ENCODE data around the gene RPS28.
"Not testable (repeated sequence)": the region's sequence is repeated elsewhere in the genome, so short reads cannot be mapped to it uniquely, and the experiment has no call there.

RPS28 gene

GRCh38 chr19:8343483-8343844 lies 22.2 kb downstream of the RPS28 start:
- no peak for DNase-seq

GRCh38 chr19:8349629-8350372 lies 28.5 kb downstream of the RPS28 start:
- not testable (repeated sequence) for DNase-seq

GRCh38 chr19:8352134-8352827 lies 31.0 kb downstream of the RPS28 start:
- no peak for DNase-seq

GRCh38 chr19:8352845-8353244 lies 31.5 kb downstream of the RPS28 start:
- DNase-seq = not testable (repeated sequence)

- DNase-seq = no peak
Measured at GRCh38 chr19:8355631-8356402, 34.5 kb downstream of the RPS28 start.

GRCh38 chr19:8357007-8357521 lies 35.8 kb downstream of the RPS28 start:
- no peak for DNase-seq

GRCh38 chr19:8358948-8359347 lies 37.7 kb downstream of the RPS28 start:
- DNase-seq = no peak

- no peak for DNase-seq
Measured at GRCh38 chr19:8360196-8360595, 38.9 kb downstream of the RPS28 start.

DNA sequence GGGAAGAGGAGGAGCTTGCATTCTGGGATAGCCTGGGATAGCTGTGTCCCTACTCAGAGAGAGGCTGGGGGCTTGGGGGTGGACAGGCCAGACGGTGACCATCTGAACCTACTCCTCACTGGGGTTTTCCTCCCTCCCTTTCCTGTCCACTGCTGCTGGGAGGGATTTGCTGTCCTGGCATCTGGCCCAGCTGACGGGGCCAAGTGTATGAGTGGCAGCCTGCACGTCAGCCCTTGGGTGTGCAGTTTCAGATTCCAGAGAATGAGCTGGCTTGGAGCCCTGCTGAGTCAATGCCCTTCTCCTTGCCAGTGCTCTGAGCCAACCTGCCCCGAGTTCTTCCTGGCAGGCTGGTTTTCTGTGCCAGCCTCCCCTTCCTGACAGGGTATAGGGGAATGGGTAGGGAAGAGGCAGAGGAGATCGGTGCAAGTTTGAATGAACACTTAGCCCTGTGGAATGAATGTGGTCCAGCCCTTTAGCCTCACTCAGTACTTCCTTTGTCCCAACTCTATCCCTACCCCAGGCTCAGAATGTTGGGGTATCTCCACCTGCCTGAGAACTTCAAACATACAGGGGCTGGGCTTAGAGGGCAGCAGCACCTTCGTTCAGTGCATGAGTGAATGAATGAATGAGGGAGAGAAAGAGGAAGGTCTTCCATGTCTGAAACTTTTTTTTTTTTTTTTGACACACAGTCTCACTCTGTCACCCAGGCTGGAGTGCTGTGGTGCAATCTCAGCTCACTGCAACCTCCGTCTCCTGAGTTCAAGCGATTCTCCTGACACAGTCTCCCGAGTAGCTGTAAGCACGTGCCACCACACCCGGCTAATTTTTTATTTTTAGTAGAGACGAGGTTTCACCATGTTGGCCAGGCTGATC lies 40.9 kb downstream of the RPS28 start:
- no peak for DNase-seq

GRCh38 chr19:8363803-8364771 lies 42.8 kb downstream of the RPS28 start, which contains the start of gene ANGPTL4:
Gene ANGPTL4, plus strand, starts transcription at chr19:8364155. Its CDS starts 167 bp downstream, at chr19:8364322.
- DNase-seq = peak; percentile 38

- DNase-seq = no peak
Measured at GRCh38 chr19:8366121-8366581, 44.9 kb downstream of the RPS28 start.

DNA sequence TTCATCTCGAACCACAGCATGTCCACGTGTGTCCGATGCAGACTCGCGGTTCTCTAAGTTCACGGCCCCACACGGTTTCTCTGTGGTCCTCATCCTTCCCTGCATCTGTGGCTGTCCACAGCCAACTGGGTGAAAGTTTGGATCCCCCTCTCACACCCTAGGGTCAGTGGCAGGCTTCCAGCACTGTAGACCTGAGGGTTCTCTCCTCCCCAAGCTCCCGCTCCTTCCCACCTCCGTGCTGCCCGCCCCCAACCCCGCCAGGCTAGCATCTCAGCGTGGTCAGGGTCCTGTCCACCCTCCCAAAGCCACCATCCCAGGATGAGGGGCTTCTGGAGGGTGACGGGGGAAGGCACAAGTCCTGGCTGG lies 45.6 kb downstream of the RPS28 start:
- no peak for DNase-seq

DNA sequence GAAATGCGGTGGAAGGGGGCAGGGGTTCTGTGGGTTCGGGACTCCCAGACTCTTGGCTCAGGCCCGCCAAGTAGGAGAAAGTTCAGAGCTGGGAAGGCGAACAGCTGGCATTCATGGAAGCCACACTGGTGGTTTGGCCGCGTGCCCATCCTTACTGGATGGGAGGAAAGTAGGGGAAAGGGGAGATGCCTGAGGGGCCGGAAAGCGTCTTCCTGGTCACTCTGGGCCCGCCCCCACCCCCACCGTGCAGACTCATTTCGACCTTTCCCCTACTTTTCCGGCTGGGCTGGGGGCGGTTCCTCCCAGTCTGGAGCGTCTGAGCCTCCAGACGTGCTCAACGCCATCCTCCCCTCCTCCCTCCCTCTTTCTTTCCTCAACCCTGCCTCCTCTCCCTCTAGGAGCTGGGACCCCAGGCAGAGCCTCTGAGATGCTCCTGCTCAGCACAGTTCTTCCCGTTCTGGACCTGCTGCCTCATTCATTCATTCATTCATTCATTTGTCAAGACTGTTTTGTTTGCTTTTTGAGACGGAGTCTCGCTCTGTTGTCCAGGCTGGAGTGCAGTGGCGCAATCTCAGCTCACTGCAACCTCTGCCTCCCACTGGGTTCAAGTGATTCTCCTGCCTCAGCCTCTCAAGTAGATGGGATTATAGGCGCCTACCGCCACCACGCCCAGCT lies 46.2 kb downstream of the RPS28 start:
- DNase-seq = peak; percentile 55

DNA sequence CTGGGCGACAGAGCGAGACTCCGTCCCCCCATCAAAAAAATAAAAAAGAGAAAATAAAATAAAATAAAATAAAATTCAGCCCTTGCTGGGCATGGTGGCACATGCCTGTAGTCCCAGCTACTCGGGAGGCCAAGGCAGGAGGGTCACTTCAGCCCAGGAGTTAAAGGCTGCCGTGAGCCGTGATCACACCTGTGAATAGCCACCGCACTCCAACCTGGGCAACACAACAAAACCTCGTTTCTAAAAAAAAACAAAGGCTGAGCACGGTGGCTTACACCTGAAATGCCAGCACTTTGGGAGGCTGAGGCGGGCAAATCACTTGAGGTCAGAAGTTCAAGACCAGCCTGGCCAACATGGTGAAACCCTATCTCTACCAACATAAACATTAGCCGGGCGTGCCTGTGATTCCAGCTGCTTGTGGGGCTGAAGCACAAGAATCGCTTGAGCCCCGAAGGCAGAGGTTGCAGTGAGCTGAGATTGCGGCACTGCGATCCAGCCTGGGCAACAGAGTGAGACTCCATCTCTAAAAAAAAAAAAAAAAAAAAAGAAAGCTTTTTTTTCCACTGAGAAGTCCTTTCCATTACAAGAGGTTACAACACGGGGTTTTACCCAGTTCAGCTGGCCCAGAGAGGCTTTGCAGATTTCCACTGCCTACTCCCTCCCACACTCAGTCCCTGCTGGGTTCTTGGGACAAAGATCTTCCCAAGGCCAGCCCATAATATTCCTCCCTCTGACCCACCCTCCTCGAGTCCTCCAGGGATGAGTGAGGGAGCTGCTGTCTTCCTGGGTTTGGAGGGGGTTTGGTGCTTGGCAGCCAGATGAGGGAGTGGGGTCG lies 49.1 kb downstream of the RPS28 start:
- no peak for DNase-seq

DNA sequence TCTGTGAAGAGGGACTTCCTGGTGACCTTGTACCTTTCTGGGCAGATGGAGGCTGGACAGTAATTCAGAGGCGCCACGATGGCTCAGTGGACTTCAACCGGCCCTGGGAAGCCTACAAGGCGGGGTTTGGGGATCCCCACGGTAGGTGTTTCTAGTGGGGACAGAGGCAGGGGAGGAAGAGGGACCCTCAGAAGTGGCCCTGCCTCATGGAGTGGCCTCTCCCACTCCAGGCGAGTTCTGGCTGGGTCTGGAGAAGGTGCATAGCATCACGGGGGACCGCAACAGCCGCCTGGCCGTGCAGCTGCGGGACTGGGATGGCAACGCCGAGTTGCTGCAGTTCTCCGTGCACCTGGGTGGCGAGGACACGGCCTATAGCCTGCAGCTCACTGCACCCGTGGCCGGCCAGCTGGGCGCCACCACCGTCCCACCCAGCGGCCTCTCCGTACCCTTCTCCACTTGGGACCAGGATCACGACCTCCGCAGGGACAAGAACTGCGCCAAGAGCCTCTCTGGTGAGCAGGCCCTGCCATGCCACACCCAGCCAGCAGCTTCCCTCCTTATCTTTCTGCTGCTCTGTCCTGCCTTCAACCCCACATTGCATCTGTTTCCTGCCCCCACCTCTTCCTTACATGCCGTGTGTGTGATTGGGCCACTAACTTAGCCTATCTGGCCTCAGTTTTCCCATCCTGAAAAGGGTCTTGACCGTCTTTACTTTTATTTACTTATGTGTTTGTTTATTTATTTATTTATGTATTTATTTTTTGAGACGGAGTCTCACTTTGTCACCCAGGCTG lies 49.9 kb downstream of the RPS28 start:
- DNase-seq = no peak

Measured in NCI-H2227 treated with DMSO at 0.1 percent for 48 hours (cell line).